HG03064 (cell line): ENCODE data around the gene RPL26.

Source experiments
- ATAC-seq: cut with Tn5 transposase; IDR thresholded peaks from one replicate; pipeline ENCODE4 v1.9.1; 2021; ENCODE audit warnings: low read depth; ENCODE audit not compliant: unreplicated experiment

Gene RPL26

DNA sequence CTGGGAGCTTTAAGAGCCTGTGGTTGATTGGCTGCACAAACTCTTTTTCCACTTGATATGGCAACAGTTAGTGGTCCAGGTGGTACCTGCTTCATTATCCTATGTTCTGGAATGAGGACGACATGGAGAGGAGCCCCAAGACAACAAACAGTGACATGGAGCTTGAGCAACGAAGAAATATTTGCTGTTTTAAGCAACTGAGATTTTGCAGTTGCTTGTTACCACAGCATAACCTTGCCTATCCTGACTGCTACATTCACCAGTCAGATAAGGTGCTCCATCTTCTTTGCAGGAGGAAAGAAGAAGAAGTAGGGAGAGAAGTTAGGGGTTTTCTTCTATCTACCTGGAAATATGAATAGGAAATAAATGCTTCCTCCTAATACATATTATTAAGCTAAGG, 50.9 kb downstream of the RPL26 start:
- ATAC-seq: no peak
